Hepatocyte (in vitro differentiated cells): Measurements from ENCODE around the gene SORCS3.

Experiments
- CTCF ChIP-seq: fragments of 200-600 bp; sonication (generic); IDR thresholded peaks from 2 replicates; pipeline ENCODE4 v1.5.1; 2016; ENCODE audit warnings: antibody characterized with exemption, mild to moderate bottlenecking; ENCODE audit not compliant: poor library complexity
- EZH2 ChIP-seq: fragments of 200-600 bp; sonication (generic); IDR thresholded peaks from 2 replicates; pipeline ENCODE4 v1.6.1; 2016; ENCODE audit warnings: antibody characterized with exemption, mild to moderate bottlenecking, borderline replicate concordance

- TF ChIP-seq CTCF = no peak
- TF ChIP-seq EZH2 = no peak
Measured at GRCh38 chr10:105146436-105146835, 505.3 kb downstream of the SORCS3 start.
